Activated CD4-positive, alpha-beta memory T cell treated with anti-CD3 and anti-CD28 coated beads for 36 hours (primary cell): ENCODE measurements around the gene GALNT7. TPM values are rescaled to one million over a fixed set of nuclear protein-coding genes. Genes with fewer than 3 reads are reported as not detected.

Source experiments
- CTCF ChIA-PET: fragments of 350-600 bp; sonication (Branson Sonifier 250); formaldehyde crosslinking; loops from one replicate; lab custom pipeline; 2021; ENCODE audit warnings: antibody characterized with exemption, inconsistent platforms; lab: Charles Lee
- POLR2A ChIA-PET: fragments of 350-600 bp; sonication (Branson Sonifier 250); formaldehyde crosslinking; loops from one replicate; lab custom pipeline; 2021; ENCODE audit warnings: antibody characterized with exemption; lab: Charles Lee
- DNase-seq: peaks from one replicate; pipeline ENCODE4 v3.0.0-alpha.2; 2020
- H3K27ac Mint-ChIP-seq: one replicate; pipeline ENCODE4 v1.8.0; 2021; ENCODE audit warnings: mixed read lengths
- H3K27me3 Mint-ChIP-seq: one replicate; pipeline ENCODE4 v1.8.0; 2021; ENCODE audit warnings: mixed read lengths
- H3K36me3 Mint-ChIP-seq: one replicate; pipeline ENCODE4 v1.8.0; 2021; ENCODE audit warnings: mixed read lengths
- H3K4me1 Mint-ChIP-seq: one replicate; pipeline ENCODE4 v1.8.0; 2021; ENCODE audit warnings: low read depth, mixed read lengths
- H3K4me3 Mint-ChIP-seq: one replicate; pipeline ENCODE4 v1.8.0; 2021; ENCODE audit warnings: mild to moderate bottlenecking, mixed read lengths
- H3K9me3 Mint-ChIP-seq: one replicate; pipeline ENCODE4 v1.8.0; 2021; ENCODE audit warnings: mixed read lengths
- intact Hi-C: fragments of 100-400 bp; cut with micrococcal nuclease; formaldehyde crosslinking; loops from one replicate; pipeline ENCODE4 v1.15.1; 2023
- total RNA-seq, 2 experiments: library from RNA; stranded (reverse); gene quantifications; one replicate each; pipeline ENCODE4 v1.2.3, GENCODE V29; 2021

Gene GALNT7
- total RNA-seq, 2 experiments from 2014 or later: 14.4 to 16.0 TPM

GRCh38 chr4:173272314-173272713 lies 103.7 kb downstream of the GALNT7 start:
- Mint-ChIP-seq H3K9me3 (peaks cover 5% of the 10 kb centered on the region), H3K27me3 (no peaks in the 10 kb centered on the region), H3K36me3 (peaks cover 11% of the 10 kb centered on the region), H3K4me1 (no peaks in the 10 kb centered on the region), H3K27ac (no peak overlapping the region), H3K4me3 (no peak overlapping the region)
- ChIA-PET POLR2A (no interaction called here), CTCF (no interaction called here)
- DNase-seq: no peak
- intact Hi-C loops: no loop called here

- no peaks in the 10 kb centered on the region for H3K27me3 Mint-ChIP-seq
- H3K9me3 Mint-ChIP-seq: peaks cover 5% of the 10 kb centered on the region
- H3K4me3 Mint-ChIP-seq: no peak overlapping the region
- H3K4me1 Mint-ChIP-seq: no peaks in the 10 kb centered on the region
- DNase-seq: no peak
- ChIA-PET CTCF (no interaction called here), POLR2A (no interaction called here)
- H3K36me3 Mint-ChIP-seq: peaks cover 11% of the 10 kb centered on the region
- no peak overlapping the region for H3K27ac Mint-ChIP-seq
- intact Hi-C loops: no loop called here
Measured at GRCh38 chr4:173272996-173273395, 104.4 kb downstream of the GALNT7 start.

GRCh38 chr4:173273941-173274340 lies 105.3 kb downstream of the GALNT7 start:
- Mint-ChIP-seq H3K9me3 (peaks cover 5% of the 10 kb centered on the region), H3K27me3 (no peaks in the 10 kb centered on the region), H3K36me3 (peaks cover 12% of the 10 kb centered on the region), H3K4me3 (no peak overlapping the region), H3K4me1 (no peaks in the 10 kb centered on the region), H3K27ac (no peak overlapping the region)
- ChIA-PET CTCF (interaction anchor here (1.4 kb wide), 1 partner anchor 142 kb away, joined by 3 read pairs; no protein-coding TSS in a partner anchor), POLR2A (no interaction called here)
- intact Hi-C loops: no loop called here
- DNase-seq: no peak

GRCh38 chr4:173274744-173275143 lies 106.1 kb downstream of the GALNT7 start:
- ChIA-PET CTCF (interaction anchor here (1.0 to 1.4 kb wide), 3 partner anchors 27 to 261 kb away, joined by 3 read pairs; no protein-coding TSS in a partner anchor), POLR2A (no interaction called here)
- Mint-ChIP-seq H3K4me1 (no peaks in the 10 kb centered on the region), H3K27ac (no peak overlapping the region), H3K9me3 (peaks cover 5% of the 10 kb centered on the region), H3K4me3 (no peak overlapping the region), H3K36me3 (peaks cover 13% of the 10 kb centered on the region), H3K27me3 (no peaks in the 10 kb centered on the region)
- no peak for DNase-seq
- intact Hi-C loops: no loop called here

GRCh38 chr4:173275150-173275549 lies 106.5 kb downstream of the GALNT7 start:
- POLR2A ChIA-PET: no interaction called here
- peaks cover 13% of the 10 kb centered on the region for H3K36me3 Mint-ChIP-seq
- intact Hi-C loops: no loop called here
- DNase-seq: no peak
- CTCF ChIA-PET: interaction anchor here (1.0 to 1.4 kb wide), 3 partner anchors 27 to 261 kb away, joined by 3 read pairs; no protein-coding TSS in a partner anchor
- no peaks in the 10 kb centered on the region for H3K27me3 Mint-ChIP-seq
- no peak overlapping the region for H3K27ac Mint-ChIP-seq
- H3K4me1 Mint-ChIP-seq: no peaks in the 10 kb centered on the region
- H3K9me3 Mint-ChIP-seq: peaks cover 5% of the 10 kb centered on the region
- H3K4me3 Mint-ChIP-seq: no peak overlapping the region

- Mint-ChIP-seq H3K4me1 (no peaks in the 10 kb centered on the region), H3K9me3 (peaks cover 5% of the 10 kb centered on the region), H3K27ac (no peak overlapping the region), H3K27me3 (no peaks in the 10 kb centered on the region), H3K36me3 (peaks cover 15% of the 10 kb centered on the region), H3K4me3 (no peak overlapping the region)
- DNase-seq: no peak
- POLR2A ChIA-PET: no interaction called here
- intact Hi-C loops: no loop called here
- CTCF ChIA-PET: interaction anchor here (1.3 to 1.9 kb wide), 2 partner anchors 24 to 264 kb away, joined by 4 to 5 read pairs; no protein-coding TSS in a partner anchor
Measured at GRCh38 chr4:173277340-173277739, 108.7 kb downstream of the GALNT7 start.

- CTCF ChIA-PET: interaction anchor here (1.0 to 1.6 kb wide), 2 partner anchors 12 to 268 kb away, joined by 3 to 5 read pairs; no protein-coding TSS in a partner anchor
Measured at GRCh38 chr4:173280998-173281397, 112.4 kb downstream of the GALNT7 start.

GRCh38 chr4:173281406-173282255 lies 113.0 kb downstream of the GALNT7 start:
- ChIA-PET POLR2A (no interaction called here), CTCF (interaction anchor here (1.0 to 1.6 kb wide), 2 partner anchors 11 to 268 kb away, joined by 3 to 5 read pairs; no protein-coding TSS in a partner anchor)
- Mint-ChIP-seq H3K4me3 (no peak overlapping the region), H3K27me3 (no peaks in the 10 kb centered on the region), H3K9me3 (peaks cover 20% of the 10 kb centered on the region), H3K36me3 (peaks cover 23% of the 10 kb centered on the region), H3K4me1 (no peaks in the 10 kb centered on the region), H3K27ac (no peak overlapping the region)
- DNase-seq: no peak
- intact Hi-C loops: loop anchor here (10.0 kb wide), 1 partner anchor 133 kb away; no protein-coding TSS in a partner anchor

More at GRCh38 chr4:173280998-173281397, 112.4 kb downstream of the GALNT7 start:
- POLR2A ChIA-PET: no interaction called here
- Mint-ChIP-seq H3K9me3 (peaks cover 16% of the 10 kb centered on the region), H3K27me3 (no peaks in the 10 kb centered on the region), H3K4me3 (no peak overlapping the region), H3K27ac (no peak overlapping the region), H3K4me1 (no peaks in the 10 kb centered on the region), H3K36me3 (peaks cover 21% of the 10 kb centered on the region)
- intact Hi-C loops: loop anchor here (10.0 kb wide), 1 partner anchor 134 kb away; no protein-coding TSS in a partner anchor
- DNase-seq: no peak

- no peaks in the 10 kb centered on the region for H3K4me1 Mint-ChIP-seq
- intact Hi-C loops: loop anchor here (10.0 kb wide), 1 partner anchor 133 kb away; no protein-coding TSS in a partner anchor
- no peak overlapping the region for H3K27ac Mint-ChIP-seq
- H3K36me3 Mint-ChIP-seq: peaks cover 25% of the 10 kb centered on the region
- DNase-seq: no peak
- POLR2A ChIA-PET: no interaction called here
- no peaks in the 10 kb centered on the region for H3K27me3 Mint-ChIP-seq
- H3K9me3 Mint-ChIP-seq: peaks cover 25% of the 10 kb centered on the region
- no peak overlapping the region for H3K4me3 Mint-ChIP-seq
- CTCF ChIA-PET: no interaction called here
Measured at GRCh38 chr4:173282256-173282562, 113.6 kb downstream of the GALNT7 start.

- POLR2A ChIA-PET: no interaction called here
- CTCF ChIA-PET: no interaction called here
- no peak overlapping the region for H3K27ac Mint-ChIP-seq
Measured at GRCh38 chr4:173282626-173283025, 114.0 kb downstream of the GALNT7 start.

GRCh38 chr4:173284463-173284862 lies 115.9 kb downstream of the GALNT7 start:
- intact Hi-C loops: loop anchor here (10.0 kb wide), 1 partner anchor 130 kb away; no protein-coding TSS in a partner anchor
- Mint-ChIP-seq H3K4me3 (no peak overlapping the region), H3K36me3 (peaks cover 25% of the 10 kb centered on the region), H3K9me3 (peaks cover 34% of the 10 kb centered on the region), H3K4me1 (peaks cover 12% of the 10 kb centered on the region), H3K27ac (no peak overlapping the region), H3K27me3 (no peaks in the 10 kb centered on the region)
- CTCF ChIA-PET: no interaction called here
- POLR2A ChIA-PET: no interaction called here
- no peak for DNase-seq

More at GRCh38 chr4:173282626-173283025, 114.0 kb downstream of the GALNT7 start:
- H3K9me3 Mint-ChIP-seq: peaks cover 30% of the 10 kb centered on the region
- no peak overlapping the region for H3K4me3 Mint-ChIP-seq
- no peaks in the 10 kb centered on the region for H3K27me3 Mint-ChIP-seq
- H3K4me1 Mint-ChIP-seq: no peaks in the 10 kb centered on the region
- H3K36me3 Mint-ChIP-seq: peaks cover 25% of the 10 kb centered on the region
- no peak for DNase-seq
- intact Hi-C loops: loop anchor here (10.0 kb wide), 1 partner anchor 132 kb away; no protein-coding TSS in a partner anchor

- H3K27ac Mint-ChIP-seq: no peak overlapping the region
- intact Hi-C loops: loop anchor here (10.0 kb wide), 1 partner anchor 127 kb away; no protein-coding TSS in a partner anchor
Measured at GRCh38 chr4:173287486-173287885, 118.9 kb downstream of the GALNT7 start.

More at GRCh38 chr4:173287486-173287885, 118.9 kb downstream of the GALNT7 start:
- no peak for DNase-seq
- Mint-ChIP-seq H3K9me3 (peaks cover 34% of the 10 kb centered on the region), H3K36me3 (peaks cover 22% of the 10 kb centered on the region), H3K4me1 (peaks cover 13% of the 10 kb centered on the region), H3K27me3 (no peaks in the 10 kb centered on the region), H3K4me3 (no peak overlapping the region)
- ChIA-PET CTCF (interaction anchor here (0.5 to 5.1 kb wide), 9 partner anchors 14 to 411 kb away, joined by 3 to 43 read pairs (median 3); no protein-coding TSS in a partner anchor), POLR2A (no interaction called here)
